Common myeloid progenitor, CD34-positive (primary cell): ENCODE data around the gene XIRP2.
"Not testable (repeated sequence)": the region's sequence is repeated elsewhere in the genome, so short reads cannot be mapped to it uniquely, and the experiment has no call there.

Source experiments
- CTCF ChIA-PET: fragments of 350-600 bp; sonication (Branson Sonifier 250); formaldehyde crosslinking; loops from one replicate; lab custom pipeline; 2021; ENCODE audit warnings: antibody characterized with exemption; lab: Charles Lee
- POLR2A ChIA-PET: fragments of 350-600 bp; sonication (Branson Sonifier 250); formaldehyde crosslinking; loops from one replicate; lab custom pipeline; 2021; ENCODE audit warnings: antibody characterized with exemption; lab: Charles Lee
- DNase-seq, 3 donors: peaks; one replicate each; pipeline versions ENCODE4 v3.0.0 to v3.0.0-alpha.2; 2013
- H3K27ac ChIP-seq, 2 experiments: 1 replicate in 1 of 2; 2 replicates in 1 of 2; pipeline ENCODE4 v1.7.0; 2013; ENCODE audit warnings: inconsistent platforms in 2 of 2, low read length in 2 of 2, mild to moderate bottlenecking in 2 of 2, low read depth in 1 of 2, moderate library complexity in 1 of 2; ENCODE audit not compliant: severe bottlenecking in 2 of 2, insufficient read depth in 1 of 2, poor library complexity in 1 of 2
- H3K27me3 ChIP-seq, 5 experiments: replicated peaks in 2 of 5; 1 replicate in 3 of 5; 2 replicates in 2 of 5; pipeline versions ENCODE4 v1.6.1 to v1.7.0; 2013; ENCODE audit warnings: low read length in 4 of 5, mild to moderate bottlenecking in 2 of 5, moderate library complexity in 2 of 5, inconsistent platforms in 1 of 5; ENCODE audit not compliant: insufficient read depth in 5 of 5, control insufficient read depth in 4 of 5
- H3K36me3 ChIP-seq, 4 experiments: 1 replicate in 2 of 4; 2 replicates in 2 of 4; pipeline versions ENCODE4 v1.6.1 to v1.7.0; 2013; ENCODE audit warnings: low read length in 3 of 4, control low read depth in 1 of 4, mild to moderate bottlenecking in 1 of 4; ENCODE audit not compliant: control insufficient read depth in 4 of 4, insufficient read depth in 4 of 4
- H3K4me1 ChIP-seq, 4 experiments: 1 replicate in 3 of 4; 2 replicates in 1 of 4; pipeline versions ENCODE4 v1.6.1 to v1.7.1; 2013; ENCODE audit warnings: low read length in 3 of 4, mild to moderate bottlenecking in 3 of 4, control low read depth in 1 of 4, inconsistent platforms in 1 of 4, moderate library complexity in 1 of 4; ENCODE audit not compliant: control insufficient read depth in 4 of 4, insufficient read depth in 4 of 4; ENCODE audit errors: control extremely low read depth in 1 of 4
- H3K4me3 ChIP-seq, 7 experiments: 1 replicate in 4 of 7; 2 replicates in 3 of 7; pipeline versions ENCODE4 v1.5.1 to v1.7.0; 2013; ENCODE audit warnings: mild to moderate bottlenecking in 7 of 7, low read length in 6 of 7, moderate library complexity in 6 of 7, inconsistent platforms in 2 of 7, low read depth in 2 of 7, control low read depth in 1 of 7; ENCODE audit not compliant: insufficient read depth in 4 of 7, control insufficient read depth in 1 of 7; ENCODE audit errors: extremely low read depth in 1 of 7
- H3K9me3 ChIP-seq, 5 experiments: 1 replicate in 4 of 5; 2 replicates in 1 of 5; pipeline versions ENCODE4 v1.6.1 to v1.7.1; 2013; ENCODE audit warnings: low read length in 4 of 5, mild to moderate bottlenecking in 2 of 5, inconsistent platforms in 1 of 5, low read depth in 1 of 5, moderate library complexity in 1 of 5; ENCODE audit not compliant: control insufficient read depth in 4 of 5, insufficient read depth in 2 of 5; ENCODE audit errors: control extremely low read depth in 1 of 5
- WGBS: methylation state at CpG from one replicate; pipeline ENCODE4 v1.1.5; 2013; ENCODE audit not compliant: insufficient coverage; 5-methylcytosine and 5-hydroxymethylcytosine counted together

XIRP2 gene

DNA sequence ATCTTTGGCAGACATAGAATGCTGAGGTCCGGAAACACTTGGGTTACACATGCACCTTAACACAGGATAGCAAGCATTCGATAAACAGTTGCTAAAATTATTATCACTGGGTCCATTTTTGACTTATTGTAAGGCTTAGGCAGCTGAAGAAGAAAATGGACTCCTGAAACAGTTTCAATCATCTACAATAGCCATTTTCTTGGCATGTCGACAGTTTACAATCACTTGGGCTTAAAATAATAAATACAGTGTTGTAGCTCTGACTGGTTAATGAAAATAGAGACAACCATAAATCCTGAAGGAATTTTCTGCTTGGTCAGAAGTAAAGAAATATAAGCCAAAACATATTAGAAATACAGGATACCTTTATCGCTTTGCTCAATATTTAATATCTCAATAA lies 169.2 kb downstream of the XIRP2 start:
- no peaks in the 10 kb centered on the region for H3K36me3 ChIP-seq
- no peak overlapping the region for H3K27ac ChIP-seq
- no peak for DNase-seq
- CTCF ChIA-PET, result no interaction called here
- no peaks in the 10 kb centered on the region for H3K27me3 ChIP-seq
- no peaks in the 10 kb centered on the region for H3K9me3 ChIP-seq
- WGBS, result 100% methylated on average over 1 of the region's 4 CpGs
- H3K4me3 ChIP-seq, result no peak overlapping the region
- no peaks in the 10 kb centered on the region for H3K4me1 ChIP-seq
- POLR2A ChIA-PET, result no interaction called here

DNA sequence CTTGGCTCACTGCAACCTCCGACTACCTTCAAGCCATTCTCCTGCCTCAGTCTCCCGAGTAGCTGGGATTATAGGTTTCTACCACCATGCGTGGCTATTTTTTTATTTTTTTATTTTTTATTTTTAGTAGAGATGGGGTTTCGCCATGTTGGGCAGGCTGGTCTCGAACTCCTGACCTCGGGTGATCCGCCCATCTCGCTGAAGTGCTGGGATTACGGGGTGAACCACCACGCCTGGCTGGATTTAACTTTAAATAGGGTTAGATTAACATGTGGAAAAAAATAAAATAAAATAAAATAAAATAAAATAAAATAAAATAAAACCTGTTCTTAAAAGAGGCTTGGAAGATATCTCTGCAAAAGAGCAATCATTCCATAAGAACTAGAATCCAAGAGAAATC lies 170.9 kb downstream of the XIRP2 start:
- no peaks in the 10 kb centered on the region for H3K36me3 ChIP-seq
- H3K27me3 ChIP-seq, result no peaks in the 10 kb centered on the region
- no peak overlapping the region for H3K27ac ChIP-seq
- WGBS, result no CpG with 5 or more reads among the region's 10 CpGs
- no peaks in the 10 kb centered on the region for H3K4me1 ChIP-seq
- ChIA-PET CTCF (no interaction called here), POLR2A (no interaction called here)
- DNase-seq, result no peak
- no peak overlapping the region for H3K4me3 ChIP-seq
- H3K9me3 ChIP-seq, result no peaks in the 10 kb centered on the region

DNA sequence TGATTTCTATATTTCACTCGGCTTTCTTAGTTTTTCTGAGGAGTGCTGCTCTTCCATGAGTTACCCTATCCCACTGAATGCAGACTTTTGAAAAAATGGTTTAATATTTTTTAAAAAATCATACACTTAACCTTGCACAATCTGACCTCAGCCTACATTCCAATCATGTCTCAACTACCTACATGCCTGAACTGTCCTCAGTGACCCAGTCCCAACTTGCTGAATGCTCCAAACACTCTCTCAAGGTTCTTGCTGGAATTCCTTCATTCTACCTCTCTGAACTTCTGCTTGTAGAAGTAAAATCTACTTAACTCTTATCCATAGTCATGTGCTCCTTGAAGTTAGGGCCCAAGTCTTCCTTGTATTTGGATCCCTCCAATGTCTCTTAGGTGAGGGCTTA lies 181.6 kb downstream of the XIRP2 start:
- POLR2A ChIA-PET, result no interaction called here
- H3K4me1 ChIP-seq, result peaks cover 0 to 2% (median 0%) of the 10 kb centered on the region in 4 experiments
- no peak overlapping the region for H3K4me3 ChIP-seq
- H3K27me3 ChIP-seq, result no peaks in the 10 kb centered on the region
- CTCF ChIA-PET, result no interaction called here
- WGBS, result no CpG with 5 or more reads among the region's 1 CpG
- peaks cover 0 to 2% (median 0%) of the 10 kb centered on the region in 5 experiments for H3K9me3 ChIP-seq
- no peaks in the 10 kb centered on the region for H3K36me3 ChIP-seq
- no peak for DNase-seq
- H3K27ac ChIP-seq, result no peak overlapping the region

DNA sequence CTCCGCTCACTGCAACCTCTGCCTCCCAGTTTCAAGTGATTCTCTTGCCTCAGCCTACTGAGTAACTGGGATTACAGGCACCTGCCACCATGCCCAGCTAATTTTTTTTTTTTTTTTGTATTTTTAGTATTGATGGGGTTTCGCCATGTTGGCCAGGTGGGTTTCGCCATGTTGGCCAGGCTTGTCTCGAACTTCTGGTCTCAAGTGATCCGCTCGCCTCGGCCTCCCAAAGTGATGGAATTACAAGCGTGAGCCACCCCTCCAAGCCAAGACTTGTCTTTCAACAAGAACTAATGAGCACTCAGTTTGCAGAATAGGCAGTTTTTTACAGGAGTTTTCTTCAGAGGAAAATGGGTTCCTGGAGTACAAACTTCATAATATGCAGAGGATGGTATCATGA lies 187.4 kb downstream of the XIRP2 start:
- CTCF ChIA-PET, DNase-seq, H3K27ac ChIP-seq, H3K4me1 ChIP-seq, H3K27me3 ChIP-seq, H3K36me3 ChIP-seq, POLR2A ChIA-PET, H3K9me3 ChIP-seq, H3K4me3 ChIP-seq: not testable (repeated sequence)
- 100% methylated on average over 7 of the region's 8 CpGs for WGBS

DNA sequence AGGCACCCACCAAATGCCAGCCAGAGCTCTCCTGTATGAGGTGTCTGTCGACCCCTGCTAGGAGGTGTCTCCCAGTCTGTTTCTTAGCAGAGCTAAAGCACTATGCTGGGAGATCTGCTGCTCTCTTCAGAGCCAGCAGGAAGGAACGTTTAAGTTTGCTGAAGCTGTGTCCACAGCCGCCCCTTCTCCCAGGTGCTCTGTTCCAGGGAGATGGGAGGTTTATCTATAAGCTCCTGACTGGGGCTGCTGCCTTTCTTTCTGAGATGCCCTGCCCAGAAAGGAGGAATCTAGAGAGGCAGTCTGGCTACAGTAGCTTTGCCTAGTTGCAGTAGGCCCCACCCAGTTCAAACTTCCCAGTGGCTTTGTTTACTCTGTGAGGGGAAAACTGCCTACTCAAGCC lies 210.7 kb downstream of the XIRP2 start:
- WGBS, result 97% methylated on average over 3 of the region's 3 CpGs
- H3K4me1 ChIP-seq, H3K36me3 ChIP-seq, POLR2A ChIA-PET, H3K27me3 ChIP-seq, H3K4me3 ChIP-seq, DNase-seq, H3K27ac ChIP-seq, H3K9me3 ChIP-seq: not testable (repeated sequence)
- CTCF ChIA-PET, result interaction anchor here (1.0 kb wide), 1 partner anchor 11 kb away, joined by 3 read pairs; no protein-coding TSS in a partner anchor

DNA sequence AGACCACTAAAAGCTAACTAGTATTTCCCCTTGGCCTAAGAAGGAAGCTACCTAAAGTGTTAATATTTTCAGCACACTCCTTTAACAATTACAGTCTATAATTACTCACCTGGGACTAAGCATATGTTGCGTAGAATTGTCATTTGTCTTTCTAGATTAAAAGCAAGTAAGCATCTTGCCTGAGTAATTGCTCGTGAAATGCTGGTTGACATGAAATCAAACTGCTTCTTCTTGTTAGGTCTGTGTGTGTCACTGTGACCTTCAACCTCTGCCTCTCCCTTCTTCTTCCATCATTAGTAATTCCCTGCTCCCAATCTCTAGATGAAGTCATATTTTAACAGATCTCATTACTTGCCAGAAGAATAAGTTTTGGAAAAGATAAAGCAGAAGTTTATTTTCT lies 212.2 kb downstream of the XIRP2 start:
- Histone ChIP-seq H3K4me3 (no peak overlapping the region), H3K9me3 (no peaks in the 10 kb centered on the region), H3K36me3 (no peaks in the 10 kb centered on the region), H3K4me1 (no peaks in the 10 kb centered on the region), H3K27me3 (no peaks in the 10 kb centered on the region), H3K27ac (no peak overlapping the region)
- ChIA-PET CTCF (no interaction called here), POLR2A (no interaction called here)
- DNase-seq, result no peak
- no CpG with 5 or more reads among the region's 2 CpGs for WGBS

DNA sequence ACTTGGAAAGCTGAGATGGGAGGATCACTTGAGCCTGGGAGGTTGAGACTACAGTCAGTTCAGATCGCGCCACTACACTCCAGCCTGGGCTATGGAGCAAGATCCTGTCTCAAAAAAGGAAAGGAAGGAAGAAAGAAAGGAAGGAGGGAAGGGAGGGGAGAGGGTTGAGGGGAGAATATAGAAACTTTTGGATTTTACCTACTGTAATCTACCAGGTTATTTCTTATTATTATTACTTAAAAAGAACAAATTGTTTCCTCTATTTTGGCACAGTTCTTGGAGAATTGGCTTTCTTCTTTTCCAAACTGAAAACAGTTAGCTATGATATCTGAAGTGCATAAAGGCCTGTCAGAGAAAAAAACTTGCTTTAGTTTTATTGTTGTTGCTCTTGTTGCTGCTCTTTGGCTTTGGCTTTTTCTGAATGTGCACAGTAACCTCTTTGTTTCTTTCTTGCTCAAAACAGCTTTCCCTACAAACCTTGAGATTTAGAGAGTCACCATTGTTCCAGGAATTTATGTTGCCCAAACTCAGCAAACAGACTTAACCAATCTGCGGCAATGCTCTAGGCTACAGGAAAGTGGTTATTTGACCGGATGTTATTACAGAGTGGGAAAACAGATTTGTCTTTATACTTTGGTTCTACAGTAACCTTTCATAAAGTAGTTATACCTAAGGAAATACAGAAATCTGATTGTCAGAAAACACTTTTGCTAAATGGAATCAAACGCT lies 214.9 kb downstream of the XIRP2 start:
- CTCF ChIA-PET, result no interaction called here

More for the DNA sequence above, 214.9 kb downstream of the XIRP2 start:
- Histone ChIP-seq H3K9me3 (peaks cover 0 to 6% (median 0%) of the 10 kb centered on the region in 5 experiments), H3K27ac (no peak overlapping the region), H3K27me3 (no peaks in the 10 kb centered on the region), H3K36me3 (no peaks in the 10 kb centered on the region), H3K4me1 (no peaks in the 10 kb centered on the region), H3K4me3 (no peak overlapping the region)
- no peak for DNase-seq
- POLR2A ChIA-PET, result no interaction called here
- WGBS, result 96% methylated on average over 3 of the region's 5 CpGs
